WTC11 (cell line): Measurements from ENCODE around the gene SPO11.

ENCODE experiments used
- ZNF263 ChIP-seq: sonication (generic); formaldehyde crosslinking; IDR thresholded peaks from 2 replicates; pipeline ENCODE4 v1.8.1; 2022; ENCODE audit warnings: low read depth, mild to moderate bottlenecking, moderate library complexity, missing genetic modification reagents
- TF ChIP-seq, protein P1 (sequence below): fragments of 200-600 bp; IDR thresholded peaks from 2 replicates; pipeline ENCODE4 v1.8.0; 2022; ENCODE audit warnings: antibody characterized with exemption

DNA sequence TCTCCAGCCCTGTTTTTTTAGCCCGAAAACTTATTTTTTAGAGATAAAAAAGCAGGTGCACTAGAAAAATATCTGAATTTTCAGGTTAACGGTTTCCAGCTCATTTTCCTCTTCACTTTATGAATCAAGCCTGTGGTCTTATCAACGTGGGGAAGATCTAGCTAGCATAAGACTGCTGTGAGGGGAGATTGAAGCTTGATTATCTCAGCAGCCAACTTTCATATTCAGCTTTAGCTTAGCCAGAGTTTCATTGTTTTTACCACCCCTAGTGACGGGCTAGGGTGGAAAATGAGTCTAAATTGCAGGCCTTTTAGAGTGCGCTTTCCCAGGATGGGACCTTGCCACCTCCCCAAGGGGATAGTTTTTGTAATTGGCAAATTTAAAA, 49.7 kb downstream of the SPO11 start:
- TF ChIP-seq, protein P1, sequence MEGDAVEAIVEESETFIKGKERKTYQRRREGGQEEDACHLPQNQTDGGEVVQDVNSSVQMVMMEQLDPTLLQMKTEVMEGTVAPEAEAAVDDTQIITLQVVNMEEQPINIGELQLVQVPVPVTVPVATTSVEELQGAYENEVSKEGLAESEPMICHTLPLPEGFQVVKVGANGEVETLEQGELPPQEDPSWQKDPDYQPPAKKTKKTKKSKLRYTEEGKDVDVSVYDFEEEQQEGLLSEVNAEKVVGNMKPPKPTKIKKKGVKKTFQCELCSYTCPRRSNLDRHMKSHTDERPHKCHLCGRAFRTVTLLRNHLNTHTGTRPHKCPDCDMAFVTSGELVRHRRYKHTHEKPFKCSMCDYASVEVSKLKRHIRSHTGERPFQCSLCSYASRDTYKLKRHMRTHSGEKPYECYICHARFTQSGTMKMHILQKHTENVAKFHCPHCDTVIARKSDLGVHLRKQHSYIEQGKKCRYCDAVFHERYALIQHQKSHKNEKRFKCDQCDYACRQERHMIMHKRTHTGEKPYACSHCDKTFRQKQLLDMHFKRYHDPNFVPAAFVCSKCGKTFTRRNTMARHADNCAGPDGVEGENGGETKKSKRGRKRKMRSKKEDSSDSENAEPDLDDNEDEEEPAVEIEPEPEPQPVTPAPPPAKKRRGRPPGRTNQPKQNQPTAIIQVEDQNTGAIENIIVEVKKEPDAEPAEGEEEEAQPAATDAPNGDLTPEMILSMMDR, result no peak
- no peak for TF ChIP-seq ZNF263
